OCI-LY1 (cell line): ENCODE data around the gene FAM53B.

Source experiments
- H2AFZ ChIP-seq: fragments of 200-600 bp; sonication (generic), shearing (Covaris generic); 2 replicates; pipeline ENCODE4 v1.6.0; 2014; ENCODE audit warnings: antibody characterized with exemption, mild to moderate bottlenecking, low read length
- H3F3A ChIP-seq: fragments of 200-600 bp; sonication (generic), shearing (Covaris generic); 2 replicates; pipeline ENCODE4 v1.6.0; 2014; ENCODE audit warnings: mild to moderate bottlenecking, antibody characterized with exemption, low read length, moderate library complexity; ENCODE audit not compliant: insufficient read depth
- H3K27ac ChIP-seq: fragments of 200-600 bp; sonication (generic); 2 replicates; pipeline ENCODE4 v1.5.1; 2014; ENCODE audit warnings: low read length, mixed run types, mild to moderate bottlenecking, low read depth; ENCODE audit not compliant: poor library complexity, severe bottlenecking
- H3K27me3 ChIP-seq: fragments of 200-600 bp; sonication (generic); 2 replicates; pipeline ENCODE4 v1.6.0; 2014; ENCODE audit warnings: antibody characterized with exemption, mild to moderate bottlenecking, low read length, moderate library complexity; ENCODE audit not compliant: insufficient read depth
- H3K36me3 ChIP-seq: fragments of 200-600 bp; sonication (generic); 2 replicates; pipeline ENCODE4 v1.6.1; 2014; ENCODE audit warnings: mild to moderate bottlenecking, antibody characterized with exemption, low read length, moderate library complexity, mixed read lengths; ENCODE audit not compliant: insufficient read depth
- H3K4me1 ChIP-seq: fragments of 200-600 bp; sonication (generic); 2 replicates; pipeline ENCODE4 v1.5.1; 2014; ENCODE audit warnings: mild to moderate bottlenecking, low read length, moderate library complexity; ENCODE audit not compliant: insufficient read depth, severe bottlenecking
- H3K4me2 ChIP-seq: fragments of 200-600 bp; sonication (generic), shearing (Covaris generic); 2 replicates; pipeline ENCODE4 v1.6.1; 2014; ENCODE audit warnings: low read length
- H3K4me3 ChIP-seq: fragments of 200-600 bp; sonication (generic); 2 replicates; pipeline ENCODE4 v1.5.1; 2014; ENCODE audit warnings: low read length, low read depth, mild to moderate bottlenecking, mixed read lengths; ENCODE audit not compliant: poor library complexity, severe bottlenecking
- H3K79me2 ChIP-seq: fragments of 200-600 bp; shearing (Covaris generic); 2 replicates; pipeline ENCODE4 v1.6.1; 2016; ENCODE audit warnings: mixed run types, low read length, mixed read lengths; ENCODE audit not compliant: insufficient read depth
- H3K9ac ChIP-seq: fragments of 200-600 bp; sonication (generic), shearing (Covaris generic); 2 replicates; pipeline ENCODE4 v1.6.1; 2014; ENCODE audit warnings: mild to moderate bottlenecking, low read length, mixed read lengths
- H3K9me2 ChIP-seq: fragments of 200-600 bp; sonication (generic), shearing (Covaris generic); 2 replicates; pipeline ENCODE4 v1.6.1; 2014; ENCODE audit warnings: low read depth, mild to moderate bottlenecking, low read length, mixed read lengths
- H3K9me3 ChIP-seq: fragments of 200-600 bp; shearing (Covaris generic); 2 replicates; pipeline ENCODE4 v1.6.1; 2014; ENCODE audit warnings: low read length, mixed read lengths
- H4K20me1 ChIP-seq: fragments of 200-600 bp; sonication (generic), shearing (Covaris generic); 2 replicates; pipeline ENCODE4 v1.6.0; 2016; ENCODE audit warnings: mild to moderate bottlenecking, low read length; ENCODE audit not compliant: insufficient read depth
- CTCF ChIP-seq: fragments of 200-600 bp; sonication (generic), shearing (Covaris generic); IDR thresholded peaks from 2 replicates; pipeline ENCODE4 v1.5.1; 2017; ENCODE audit warnings: mild to moderate bottlenecking, antibody characterized with exemption, low read length, moderate library complexity, mixed read lengths
- EZH2 ChIP-seq: fragments of 200-600 bp; sonication (generic), shearing (Covaris generic); IDR thresholded peaks from 2 replicates; pipeline ENCODE4 v1.8.0; 2017; ENCODE audit warnings: borderline replicate concordance, mixed run types, mild to moderate bottlenecking, antibody characterized with exemption, low read length, moderate library complexity, mixed read lengths

FAM53B gene

GRCh38 chr10:124703778-124704427 is 40.3 kb downstream of the FAM53B start:
- Histone ChIP-seq H3K9me3 (no peaks in the 10 kb centered on the region), H4K20me1 (no peaks in the 10 kb centered on the region), H3K9ac (no peak overlapping the region; the same call in 1 of the 2 replicates), H3K27ac (peak overlapping the region; percentile 84), H3K79me2 (no peaks in the 10 kb centered on the region), H3K4me2 (peak overlapping the region; percentile 14; the same call in 1 of the 2 replicates), H3K36me3 (peaks cover 73% of the 10 kb centered on the region), H3F3A (no peaks in the 10 kb centered on the region), H3K4me3 (no peak overlapping the region), H2AFZ (no peak overlapping the region), H3K9me2 (no peaks in the 10 kb centered on the region), H3K4me1 (peaks cover 98% of the 10 kb centered on the region), H3K27me3 (no peaks in the 10 kb centered on the region)
- TF ChIP-seq EZH2 (no peak), CTCF (no peak)

GRCh38 chr10:124703372-124703771 is 40.8 kb downstream of the FAM53B start:
- H3K27ac ChIP-seq = peak overlapping the region; percentile 84
- H3K9ac ChIP-seq = no peak overlapping the region

DNA sequence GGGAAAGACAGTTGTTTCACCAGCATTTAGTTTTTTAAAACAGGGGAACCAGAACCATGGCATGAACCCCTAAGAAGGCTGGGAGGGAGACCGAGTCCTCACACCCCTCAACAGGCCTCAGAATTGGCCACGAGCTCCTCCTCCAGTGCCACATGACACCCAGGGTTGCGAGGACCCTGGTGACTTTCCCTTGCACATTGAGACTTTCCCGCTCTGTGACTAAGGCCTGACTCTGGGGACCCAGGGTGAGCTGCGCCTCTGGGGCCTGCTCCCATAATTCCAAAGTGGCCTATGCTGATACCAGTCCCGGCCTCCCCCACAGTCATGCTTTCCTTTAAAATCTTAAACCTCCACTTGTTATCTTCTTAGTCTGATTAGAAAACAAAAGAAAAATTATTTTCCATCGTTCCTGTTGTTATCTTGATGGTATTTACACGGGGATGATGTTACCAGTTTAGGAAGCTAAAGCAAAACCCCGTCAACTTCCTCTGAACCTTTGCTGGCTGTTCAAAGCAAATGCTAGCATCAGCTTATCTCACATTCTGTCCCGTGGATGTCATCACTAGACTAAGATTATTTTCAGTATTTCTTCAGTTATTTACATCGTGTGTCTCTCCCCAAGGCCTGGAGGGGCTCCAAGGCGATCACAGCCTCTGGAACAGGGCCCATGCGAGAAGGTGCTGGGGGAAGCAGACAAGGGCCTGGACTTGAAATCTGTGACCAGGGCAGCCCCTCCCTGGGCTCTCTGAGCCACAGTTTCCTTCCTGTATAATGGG is 42.1 kb downstream of the FAM53B start:
- peaks cover 100% of the 10 kb centered on the region for H3K4me1 ChIP-seq
- no peak overlapping the region for H3K4me2 ChIP-seq
- no peaks in the 10 kb centered on the region for H3K9me2 ChIP-seq
- H3K79me2 ChIP-seq = no peaks in the 10 kb centered on the region
- H4K20me1 ChIP-seq = no peaks in the 10 kb centered on the region
- no peak overlapping the region; the same call in 1 of the 2 replicates for H3K9ac ChIP-seq
- TF ChIP-seq EZH2 (no peak), CTCF (no peak)
- H3K36me3 ChIP-seq = peaks cover 83% of the 10 kb centered on the region
- H3K4me3 ChIP-seq = no peak overlapping the region
- H3K9me3 ChIP-seq = no peaks in the 10 kb centered on the region
- H3K27ac ChIP-seq = peak overlapping the region; percentile 84
- no peaks in the 10 kb centered on the region for H3F3A ChIP-seq
- H2AFZ ChIP-seq = no peak overlapping the region
- H3K27me3 ChIP-seq = no peaks in the 10 kb centered on the region

More at GRCh38 chr10:124703372-124703771, 40.8 kb downstream of the FAM53B start:
- peaks cover 98% of the 10 kb centered on the region for H3K4me1 ChIP-seq
- H3K9me2 ChIP-seq = no peaks in the 10 kb centered on the region
- H3K9me3 ChIP-seq = no peaks in the 10 kb centered on the region
- H4K20me1 ChIP-seq = no peaks in the 10 kb centered on the region
- no peaks in the 10 kb centered on the region for H3K27me3 ChIP-seq
- no peak for TF ChIP-seq EZH2
- no peaks in the 10 kb centered on the region for H3F3A ChIP-seq
- peaks cover 76% of the 10 kb centered on the region for H3K36me3 ChIP-seq
- no peak overlapping the region for H3K4me3 ChIP-seq
- H3K79me2 ChIP-seq = no peaks in the 10 kb centered on the region
- no peak overlapping the region for H2AFZ ChIP-seq
- no peak overlapping the region for H3K4me2 ChIP-seq
